OCI-LY7 (cell line): ENCODE measurements around the gene DHCR7. TPM values are rescaled to one million over a fixed set of nuclear protein-coding genes. Genes with fewer than 3 reads are reported as not detected.

ENCODE experiments used
- BruUV-seq: library from RNA; stranded (reverse); fragments of 400-500 nt; replicated peaks from 2 replicates; lab custom pipeline; 2021; lab: Mats Ljungman, UMichigan
- CTCF ChIA-PET: fragments of 300-600 bp; sonication (Branson Sonifier 250); formaldehyde crosslinking; loops from one replicate; lab custom pipeline; 2022; ENCODE audit warnings: antibody characterized with exemption; ENCODE audit not compliant: unreplicated experiment; lab: Charles Lee
- POLR2A ChIA-PET: fragments of 300-600 bp; sonication (Branson Sonifier 250); formaldehyde crosslinking; loops from one replicate; lab custom pipeline; 2022; ENCODE audit warnings: antibody characterized with exemption; lab: Charles Lee
- DNase-seq: peaks from one replicate; pipeline ENCODE4 v3.0.0-alpha.2; 2015; ENCODE audit warnings: low spot score
- H2AFZ ChIP-seq: fragments of 200-600 bp; sonication (generic), shearing (Covaris generic); 2 replicates; pipeline ENCODE4 v1.6.1; 2014; ENCODE audit warnings: mild to moderate bottlenecking, antibody characterized with exemption, low read length, moderate library complexity
- H3K27ac ChIP-seq: fragments of 200-600 bp; sonication (generic); 2 replicates; pipeline ENCODE4 v1.5.1; 2014; ENCODE audit warnings: mixed run types, low read depth, mild to moderate bottlenecking, moderate library complexity, low read length, inconsistent platforms; ENCODE audit not compliant: poor library complexity, severe bottlenecking
- H3K36me3 ChIP-seq: fragments of 200-600 bp; sonication (generic); 2 replicates; pipeline ENCODE4 v1.6.1; 2014; ENCODE audit warnings: mild to moderate bottlenecking, antibody characterized with exemption, low read length, moderate library complexity, mixed read lengths; ENCODE audit not compliant: insufficient read depth
- H3K4me1 ChIP-seq: fragments of 200-600 bp; sonication (generic); 2 replicates; pipeline ENCODE4 v1.5.1; 2014; ENCODE audit warnings: mild to moderate bottlenecking, low read length; ENCODE audit not compliant: insufficient read depth, poor library complexity, severe bottlenecking
- H3K4me2 ChIP-seq: fragments of 200-600 bp; sonication (generic); 2 replicates; pipeline ENCODE4 v1.6.1; 2014; ENCODE audit warnings: mild to moderate bottlenecking, low read length
- H3K4me3 ChIP-seq: fragments of 200-600 bp; sonication (generic); 2 replicates; pipeline ENCODE4 v1.5.1; 2014; ENCODE audit warnings: mild to moderate bottlenecking, low read depth, low read length; ENCODE audit not compliant: poor library complexity, severe bottlenecking
- H3K79me2 ChIP-seq: fragments of 200-600 bp; sonication (generic); 2 replicates; pipeline ENCODE4 v1.6.1; 2016; ENCODE audit warnings: low read depth, mild to moderate bottlenecking, low read length, moderate library complexity, mixed read lengths; ENCODE audit not compliant: insufficient read depth
- H3K9me2 ChIP-seq: fragments of 200-600 bp; sonication (generic); 2 replicates; pipeline ENCODE4 v1.6.1; 2016; ENCODE audit warnings: mild to moderate bottlenecking, low read length, mixed read lengths; ENCODE audit not compliant: insufficient read depth
- H3K9me3 ChIP-seq: fragments of 200-600 bp; sonication (generic); 2 replicates; pipeline ENCODE4 v1.6.1; 2014; ENCODE audit warnings: mild to moderate bottlenecking, mixed run types, low read length, mixed read lengths
- H4K20me1 ChIP-seq: fragments of 200-600 bp; sonication (generic); 2 replicates; pipeline ENCODE4 v1.6.1; 2014; ENCODE audit warnings: mild to moderate bottlenecking, antibody characterized with exemption, low read length, moderate library complexity, mixed read lengths; ENCODE audit not compliant: insufficient read depth
- CTCF ChIP-seq: fragments of 200-600 bp; sonication (generic); conservative IDR thresholded peaks from 2 replicates; pipeline ENCODE4 v1.5.1; 2014; ENCODE audit warnings: mild to moderate bottlenecking, antibody characterized with exemption, low read length, moderate library complexity, mixed read lengths
- EZH2phosphoT487 ChIP-seq: fragments of 200-600 bp; sonication (generic); IDR thresholded peaks from 2 replicates; pipeline ENCODE4 v1.6.1; 2018; ENCODE audit warnings: low read depth, borderline replicate concordance, mild to moderate bottlenecking, mixed run types, antibody characterized with exemption, low read length, moderate library complexity, mixed read lengths
- intact Hi-C: fragments of 100-400 bp; cut with micrococcal nuclease; formaldehyde crosslinking; loops from one replicate; pipeline ENCODE4 v1.10.0; 2022; ENCODE audit not compliant: unreplicated experiment
- total RNA-seq, 2 experiments: library from RNA; depleted of rRNA in 1 of 2; stranded (reverse); fragments of >200 nt in 1 of 2; shearing (Covaris generic) in 1 of 2; gene quantifications; 2 replicates each; pipeline ENCODE4 v1.2.3, GENCODE V29; 2014 to 2022

The DHCR7 gene
- total RNA-seq, 2 experiments from 2014 or later = 33.4 to 110 TPM

- no peak overlapping the region for H3K4me3 ChIP-seq
- no peaks in the 10 kb centered on the region for H3K9me3 ChIP-seq
- ChIA-PET CTCF (no interaction called here), POLR2A (no interaction called here)
- H4K20me1 ChIP-seq = no peaks in the 10 kb centered on the region
- no peak overlapping the region for H3K4me2 ChIP-seq
- no peaks in the 10 kb centered on the region for H3K9me2 ChIP-seq
- peaks cover 9% of the 10 kb centered on the region; the same call in 1 of the 2 replicates for H3K79me2 ChIP-seq
- H3K27ac ChIP-seq = no peak overlapping the region
- no TSS peak for BruUV-seq
- H2AFZ ChIP-seq = no peak overlapping the region
- no peak for DNase-seq
- peaks cover 66% of the 10 kb centered on the region for H3K36me3 ChIP-seq
- intact Hi-C loops = no loop called here
- H3K4me1 ChIP-seq = peaks cover 21% of the 10 kb centered on the region
- TF ChIP-seq CTCF (no peak), EZH2phosphoT487 (no peak)
Observed at GRCh38 chr11:71456831-71457230, 8.6 kb upstream of the DHCR7 start.

- no peak for DNase-seq
- TF ChIP-seq EZH2phosphoT487 = no peak
- TF ChIP-seq CTCF = no peak
- Histone ChIP-seq H3K4me1 (peaks cover 26% of the 10 kb centered on the region), H3K4me3 (no peak overlapping the region), H3K4me2 (no peak overlapping the region), H4K20me1 (no peaks in the 10 kb centered on the region), H2AFZ (no peak overlapping the region), H3K9me3 (no peaks in the 10 kb centered on the region), H3K79me2 (peaks cover 9% of the 10 kb centered on the region; the same call in 1 of the 2 replicates), H3K36me3 (peaks cover 63% of the 10 kb centered on the region), H3K27ac (no peak overlapping the region), H3K9me2 (no peaks in the 10 kb centered on the region)
- BruUV-seq = no TSS peak
- intact Hi-C loops = no loop called here
- POLR2A ChIA-PET = no interaction called here
- CTCF ChIA-PET = no interaction called here
Observed at GRCh38 chr11:71456294-71456693, 8.1 kb upstream of the DHCR7 start.

- Histone ChIP-seq H4K20me1 (no peaks in the 10 kb centered on the region), H3K9me3 (no peaks in the 10 kb centered on the region), H3K4me1 (peaks cover 43% of the 10 kb centered on the region), H2AFZ (no peak overlapping the region), H3K36me3 (peaks cover 48% of the 10 kb centered on the region), H3K4me3 (peak overlapping the region; percentile 82), H3K4me2 (peak overlapping the region; percentile 80), H3K27ac (no peak overlapping the region), H3K9me2 (no peaks in the 10 kb centered on the region), H3K79me2 (peaks cover 27% of the 10 kb centered on the region; the same call in 1 of the 2 replicates)
- ChIA-PET POLR2A (interaction anchor here (0.6 kb wide), 1 partner anchor 35 kb away, joined by 3 read pairs; no protein-coding TSS in a partner anchor), CTCF (interaction anchor here (0.6 kb wide), 1 partner anchor 655 kb away, joined by 4 read pairs; no protein-coding TSS in a partner anchor)
- DNase-seq = peak; percentile 44
- TF ChIP-seq EZH2phosphoT487 (no peak), CTCF (peak; percentile 69)
- intact Hi-C loops = no loop called here
- no TSS peak for BruUV-seq
Observed at GRCh38 chr11:71454470-71455113, 6.4 kb upstream of the DHCR7 start.
